Measurements from ENCODE around the gene ZNF160. TPM values are rescaled to one million over a fixed set of nuclear protein-coding genes. Genes with fewer than 3 reads are reported as not detected.

The ZNF160 gene
- polyA plus RNA-seq, 2 of the 4 experiments (the other 2 are of a cell fraction) = 8.8 to 16.6 TPM

GRCh38 chr19:53045536-53045935, 57.7 kb downstream of the ZNF160 start (continued):
- TF ChIP-seq CTCF (IDR thresholded peaks at IDR 0.05) (no peak), ZFP36 (IDR thresholded peaks at IDR 0.05; ENCODE audit: borderline replicate concordance, partially characterized antibody) (no peak), NFE2L2 (conservative IDR thresholded peaks at IDR 0.05; ENCODE audit: low read length) (no peak), CBX2 (IDR thresholded peaks at IDR 0.05; ENCODE audit: borderline replicate concordance, low read depth) (no peak)

- Histone ChIP-seq H3K27ac (no peak overlapping the region), H3K4me1 (no peaks in the 10 kb centered on the region), H3K4me3 (no peak overlapping the region), H3K9me3 (peaks cover 80% of the 10 kb centered on the region), H3K4me2 (no peak overlapping the region)
- POLR2A ChIA-PET = no interaction called here
- WGBS (ENCODE audit: missing lambda C conversion rate) = 11% methylated on average over 1 of the region's 1 CpG
- ATAC-seq (no peak), DNase-seq (ENCODE audit: low read depth in 1 of 2, low spot score in 1 of 2) (no peak), FAIRE-seq (no peak)
- CTCF ChIA-PET = no interaction called here
- TF ChIP-seq MYC (IDR thresholded peaks at IDR 0.05; ENCODE audit: borderline replicate concordance, low read length) (no peak), NPAS2 (CRISPR knock-in tag; IDR thresholded peaks at IDR 0.05; ENCODE audit: borderline replicate concordance) (no peak), POLR2A (IDR thresholded peaks at IDR 0.05; ENCODE audit: low read length) (0 out of 2 replicates have a peak, but pooled peaks have one; percentile 8), HEYL (CRISPR knock-in tag; IDR thresholded peaks at IDR 0.05) (no peak), NFE2L2 (conservative IDR thresholded peaks at IDR 0.05; ENCODE audit: low read length) (no peak)
Observed at GRCh38 chr19:53041366-53041765, 61.9 kb downstream of the ZNF160 start.

GRCh38 chr19:53037101-53038097, 65.8 kb downstream of the ZNF160 start:
- H3K4me2 ChIP-seq = no peak overlapping the region
- no peak for TF ChIP-seq USF2 (IDR thresholded peaks at IDR 0.05)
- ChIA-PET POLR2A (no interaction called here), CTCF (no interaction called here)
- ATAC-seq (no peak), DNase-seq (ENCODE audit: low read depth in 1 of 2, low spot score in 1 of 2) (no peak), FAIRE-seq (no peak)
- H3K27ac ChIP-seq = no peak overlapping the region
- peaks cover 85% of the 10 kb centered on the region for H3K9me3 ChIP-seq
- H3K4me3 ChIP-seq = no peak overlapping the region
- 55% methylated on average over 52 of the region's 52 CpGs for WGBS (ENCODE audit: missing lambda C conversion rate)
- no peaks in the 10 kb centered on the region for H3K4me1 ChIP-seq

- H3K27ac ChIP-seq = no peak overlapping the region
- no peak for ATAC-seq
- no peak overlapping the region for H3K4me3 ChIP-seq
- no peak overlapping the region for H3K4me2 ChIP-seq
- POLR2A ChIA-PET = no interaction called here
- peaks cover 87% of the 10 kb centered on the region for H3K9me3 ChIP-seq
- WGBS (ENCODE audit: missing lambda C conversion rate) = 13% methylated on average over 4 of the region's 4 CpGs
- CTCF ChIA-PET = no interaction called here
- TF ChIP-seq CBX2 (IDR thresholded peaks at IDR 0.05; ENCODE audit: borderline replicate concordance, low read depth) (no peak), EHF (CRISPR knock-in tag; IDR thresholded peaks at IDR 0.05) (no peak), CBX8 (IDR thresholded peaks at IDR 0.05) (no peak), CHD2 (IDR thresholded peaks at IDR 0.05; ENCODE audit: low read length, partially characterized antibody) (no peak), MAZ (IDR thresholded peaks at IDR 0.05; ENCODE audit: borderline replicate concordance, low read depth, low read length) (no peak), KDM1A (IDR thresholded peaks at IDR 0.05; ENCODE audit: low read depth) (no peak), RNF2 (IDR thresholded peaks at IDR 0.05; ENCODE audit: borderline replicate concordance, low read depth) (no peak), ZSCAN20 (CRISPR knock-in tag; IDR thresholded peaks at IDR 0.05) (no peak), TP53 (CRISPR knock-in tag; IDR thresholded peaks at IDR 0.05) (no peak), SMC3 (IDR thresholded peaks at IDR 0.05) (no peak), HDAC2 (IDR thresholded peaks at IDR 0.05) (no peak), MAX (IDR thresholded peaks at IDR 0.05) (no peak)
- H3K4me1 ChIP-seq = no peaks in the 10 kb centered on the region
- no peak for FAIRE-seq
- no peak for DNase-seq (ENCODE audit: low read depth in 1 of 2, low spot score in 1 of 2)
Observed at GRCh38 chr19:53034948-53035675, 68.1 kb downstream of the ZNF160 start.
